Epithelial cell of prostate (primary cell): ENCODE measurements around the gene TAS2R60.
"Not testable (repeated sequence)": the region's sequence is repeated elsewhere in the genome, so short reads cannot be mapped to it uniquely, and the experiment has no call there.

ENCODE experiments used
- DNase-seq: peaks from one replicate; pipeline ENCODE4 v3.0.0-alpha.2; 2011; ENCODE audit warnings: low read depth, low spot score
- H3K27ac ChIP-seq: fragments of 450-650 bp; 2 replicates; pipeline ENCODE4 v1.5.1; 2017; ENCODE audit warnings: mild to moderate bottlenecking

TAS2R60 gene

DNA sequence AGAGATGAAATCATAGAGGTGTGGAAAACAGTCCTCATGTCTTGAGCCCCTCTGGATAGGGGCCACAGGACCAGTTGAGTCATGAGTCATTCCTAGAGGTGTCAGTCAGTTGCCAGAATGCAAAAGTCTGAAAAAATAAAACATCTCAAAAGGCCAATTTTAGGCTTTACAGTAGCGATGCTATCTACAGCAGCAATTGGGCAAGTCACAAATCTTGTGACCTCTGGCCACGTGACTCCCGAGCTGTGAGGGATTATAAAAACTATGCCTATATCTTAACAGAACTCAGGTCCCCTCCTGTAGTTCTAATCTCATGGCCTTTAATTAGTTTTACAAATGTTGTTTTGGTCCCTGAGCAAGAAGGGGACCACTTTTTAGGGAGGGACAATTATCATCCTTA lies 18.8 kb downstream of the TAS2R60 start:
- DNase-seq, result no peak
- no peak overlapping the region for H3K27ac ChIP-seq

DNA sequence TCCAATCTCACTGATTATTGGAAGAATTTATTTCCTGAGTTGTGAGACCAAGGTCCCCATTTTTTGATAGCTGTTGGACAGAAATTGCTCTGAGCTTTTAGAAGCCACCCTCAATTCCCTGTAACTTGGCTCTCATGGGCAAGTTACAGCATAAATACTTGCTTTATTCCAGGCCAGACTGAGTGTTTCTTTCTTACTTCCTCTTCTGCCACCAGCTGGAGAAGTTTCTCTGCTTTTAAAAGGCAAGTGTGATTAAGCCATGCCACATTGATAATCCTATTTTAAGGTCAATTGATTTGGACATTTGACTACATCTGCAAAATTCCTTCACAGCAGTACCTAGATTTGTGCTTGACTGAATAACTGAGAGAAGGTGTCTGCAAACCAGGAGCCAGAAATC lies 20.3 kb downstream of the TAS2R60 start:
- H3K27ac ChIP-seq, result no peak overlapping the region

DNA sequence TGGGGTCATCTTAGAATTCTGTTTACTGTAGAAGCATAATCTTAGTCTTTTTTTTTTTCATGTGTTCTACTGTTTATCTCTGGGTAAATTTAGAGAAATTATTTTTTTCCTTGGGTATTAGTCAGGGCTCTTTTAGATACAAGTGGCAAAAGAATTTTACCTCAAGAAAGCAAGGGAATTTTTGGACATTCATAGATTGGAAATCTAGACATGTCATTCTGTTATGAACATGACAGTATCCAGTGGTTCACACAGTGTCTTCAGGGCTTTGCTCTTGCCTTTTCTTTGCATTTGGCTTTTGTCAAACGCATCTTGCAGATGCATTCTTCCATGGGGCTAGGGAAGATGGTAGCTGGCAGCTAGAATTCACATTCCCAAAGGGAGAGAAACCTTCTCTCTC lies 20.7 kb downstream of the TAS2R60 start:
- H3K27ac ChIP-seq, result no peak overlapping the region
- DNase-seq, result no peak

More for the DNA sequence above, 20.3 kb downstream of the TAS2R60 start:
- DNase-seq, result no peak

DNA sequence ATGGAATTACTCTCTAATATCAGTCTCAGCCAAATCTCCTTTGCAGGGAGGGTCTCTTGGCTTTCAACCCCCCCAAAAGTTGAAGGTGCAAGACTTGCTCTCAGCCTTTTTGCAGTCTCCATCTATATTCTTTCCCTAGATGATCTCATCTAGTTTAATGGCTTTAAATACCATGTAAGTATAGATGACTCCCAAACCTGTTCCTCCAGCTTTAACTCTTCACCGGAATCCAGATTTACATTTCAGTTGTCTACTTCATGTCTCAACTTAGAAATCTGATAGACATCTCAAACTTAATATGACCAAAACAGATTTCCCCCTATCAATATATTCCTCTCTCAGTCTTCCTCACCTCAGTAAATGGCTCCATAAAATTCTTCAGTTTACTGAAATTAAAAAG lies 24.5 kb downstream of the TAS2R60 start:
- DNase-seq, result no peak
- H3K27ac ChIP-seq, result peak overlapping the region; percentile 18

DNA sequence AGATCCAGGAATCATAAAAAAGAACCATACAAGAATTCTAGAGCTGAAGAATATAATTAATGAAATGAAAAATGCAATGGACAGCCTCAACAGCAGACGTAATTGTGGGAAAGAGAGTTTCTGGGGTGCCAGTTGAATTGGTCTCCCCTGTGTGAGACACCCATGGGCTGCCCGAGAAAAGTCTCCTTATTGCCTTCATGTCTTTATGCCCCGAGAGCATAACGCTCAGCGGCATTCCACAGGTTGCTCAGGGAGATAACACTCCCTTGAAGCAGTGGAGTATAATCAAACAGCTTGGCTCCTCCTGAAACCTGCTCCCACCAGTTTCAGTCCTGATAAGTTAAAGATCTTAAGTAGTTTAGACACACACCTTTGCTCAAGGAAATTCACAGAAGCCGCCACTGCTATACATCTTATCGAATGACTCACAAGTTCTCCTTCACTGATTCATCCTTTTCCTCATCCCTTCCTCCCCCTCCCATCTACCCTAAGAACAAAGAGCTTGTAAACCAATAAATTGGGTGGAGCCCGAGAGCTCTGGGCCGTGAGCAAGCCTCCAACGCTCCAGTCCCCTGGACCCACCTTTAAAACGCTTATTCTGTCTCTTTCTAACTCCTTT lies 28.9 kb downstream of the TAS2R60 start:
- DNase-seq, result peak; percentile 79
- H3K27ac ChIP-seq, result peak overlapping the region; percentile 58

DNA sequence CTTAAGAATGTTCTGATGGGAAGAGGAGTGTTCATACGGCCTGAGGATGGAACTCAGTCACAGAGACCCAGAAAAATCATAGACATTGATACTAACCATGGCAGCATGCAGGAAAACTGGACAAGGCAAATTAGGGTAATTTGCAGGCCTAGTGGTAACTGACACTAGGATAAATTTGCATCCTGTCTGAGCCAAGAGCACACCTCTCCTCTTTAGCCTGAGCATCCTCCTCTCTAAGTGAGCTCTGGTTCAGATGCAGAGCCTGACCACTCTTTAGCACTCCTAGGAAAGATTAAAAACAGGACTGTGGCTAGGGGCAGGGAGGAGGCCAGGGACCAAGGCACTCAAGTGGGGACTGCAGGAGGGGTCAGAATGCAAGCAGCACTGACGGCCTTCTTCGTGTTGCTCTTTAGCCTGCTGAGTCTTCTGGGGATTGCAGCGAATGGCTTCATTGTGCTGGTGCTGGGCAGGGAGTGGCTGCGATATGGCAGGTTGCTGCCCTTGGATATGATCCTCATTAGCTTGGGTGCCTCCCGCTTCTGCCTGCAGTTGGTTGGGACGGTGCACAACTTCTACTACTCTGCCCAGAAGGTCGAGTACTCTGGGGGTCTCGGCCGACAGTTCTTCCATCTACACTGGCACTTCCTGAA lies 34.4 kb downstream of the TAS2R60 start, which contains the start of gene TAS2R41:
Gene TAS2R41, plus strand, starts transcription at position 373 of the 650 bp plus-strand sequence. Its CDS starts 0 bp downstream, at position 373.
- H3K27ac ChIP-seq, result no peak within 1 kb of the TSS
- no peak for DNase-seq

DNA sequence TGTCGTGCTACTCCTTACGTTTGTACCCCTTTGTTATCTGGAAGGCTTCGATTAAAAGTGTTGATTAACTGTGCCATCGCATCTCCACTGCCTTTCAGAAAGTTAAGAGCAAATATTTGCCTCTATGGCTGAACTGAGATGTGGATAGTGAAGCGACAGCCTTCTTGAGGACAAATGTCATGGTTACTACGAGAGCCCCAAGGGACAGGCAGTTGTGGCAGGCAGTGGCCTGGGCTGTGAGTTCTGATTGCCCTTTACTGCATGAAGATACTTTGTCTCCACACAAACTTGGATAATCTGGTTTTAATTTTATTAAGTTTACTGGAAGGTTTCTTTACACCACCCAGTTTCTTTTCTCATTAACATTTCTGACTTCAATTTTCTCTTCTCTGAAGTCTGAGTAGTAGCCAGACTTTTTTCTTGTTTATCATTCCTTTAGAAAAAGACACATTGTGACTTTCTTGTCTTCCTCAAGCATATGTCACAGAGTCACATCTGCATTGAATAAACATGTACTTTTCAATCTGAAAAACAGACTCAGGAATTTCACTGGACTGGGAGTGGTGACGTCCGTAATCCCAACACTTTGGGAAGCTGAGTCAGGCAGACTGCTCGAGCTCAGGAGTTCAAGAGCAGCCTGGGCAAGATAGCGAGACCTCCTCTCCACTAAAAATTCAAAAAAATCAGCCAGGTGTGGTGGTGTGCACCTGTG lies 36.0 kb downstream of the TAS2R60 start:
- DNase-seq, result no peak
- no peak overlapping the region for H3K27ac ChIP-seq

DNA sequence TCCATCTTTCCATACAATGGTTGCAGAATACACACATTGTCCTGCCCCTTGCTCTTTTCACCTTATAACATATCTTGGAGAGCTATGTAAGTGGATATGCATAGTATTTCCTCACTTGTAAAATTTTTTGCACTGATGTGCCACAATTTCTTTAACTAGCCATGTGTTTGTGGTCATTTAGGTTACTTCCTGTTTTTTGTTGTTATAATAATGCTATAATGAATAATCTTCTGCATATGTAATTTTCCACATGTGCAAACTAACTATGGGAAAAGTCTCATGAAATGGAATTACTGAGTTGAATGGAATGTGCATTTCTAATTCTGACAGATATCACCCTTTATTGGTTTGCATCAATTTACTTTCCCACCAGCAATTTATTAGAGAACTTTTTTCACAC lies 37.2 kb downstream of the TAS2R60 start:
- DNase-seq, result no peak
- no peak overlapping the region for H3K27ac ChIP-seq

DNA sequence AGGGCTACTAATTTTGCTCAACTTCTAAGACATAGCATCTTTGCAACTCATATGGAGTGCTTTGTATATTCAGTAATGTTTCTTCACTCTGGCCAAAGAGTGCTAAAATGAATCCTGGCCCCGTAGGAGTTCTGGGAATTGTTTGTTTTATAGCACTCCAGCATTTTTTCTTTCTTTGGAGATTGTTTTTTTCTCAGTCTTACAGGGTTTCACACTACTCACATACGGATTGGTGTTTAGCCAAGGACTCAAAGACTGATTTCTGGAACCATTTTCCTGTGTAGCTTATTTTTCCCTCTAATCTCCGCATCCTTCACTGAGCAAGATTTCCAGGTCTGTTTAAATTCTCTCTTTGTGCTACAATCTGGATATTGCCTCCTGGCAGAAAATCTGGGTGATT lies 40.9 kb downstream of the TAS2R60 start:
- no peak overlapping the region for H3K27ac ChIP-seq
- no peak for DNase-seq

DNA sequence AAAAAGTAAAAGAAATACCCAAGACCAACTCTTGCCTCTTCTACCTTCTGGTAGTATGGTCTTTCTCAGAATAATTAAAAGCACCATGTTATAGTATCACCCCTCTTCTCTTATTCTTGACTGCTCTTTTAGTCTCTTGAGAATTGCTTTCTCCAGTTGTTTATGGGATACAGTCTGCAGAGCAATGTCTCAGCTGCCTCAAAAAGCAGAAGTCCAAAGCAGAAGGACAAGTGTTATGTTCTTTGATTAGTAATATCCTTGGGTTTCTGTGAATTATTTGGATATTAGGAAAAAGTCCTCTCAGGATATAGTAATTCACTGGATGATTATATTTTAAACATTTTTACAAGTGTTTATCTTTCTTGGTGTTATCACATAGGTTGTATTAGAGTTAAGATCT lies 41.8 kb downstream of the TAS2R60 start:
- H3K27ac ChIP-seq, result no peak overlapping the region
- DNase-seq, result no peak

DNA sequence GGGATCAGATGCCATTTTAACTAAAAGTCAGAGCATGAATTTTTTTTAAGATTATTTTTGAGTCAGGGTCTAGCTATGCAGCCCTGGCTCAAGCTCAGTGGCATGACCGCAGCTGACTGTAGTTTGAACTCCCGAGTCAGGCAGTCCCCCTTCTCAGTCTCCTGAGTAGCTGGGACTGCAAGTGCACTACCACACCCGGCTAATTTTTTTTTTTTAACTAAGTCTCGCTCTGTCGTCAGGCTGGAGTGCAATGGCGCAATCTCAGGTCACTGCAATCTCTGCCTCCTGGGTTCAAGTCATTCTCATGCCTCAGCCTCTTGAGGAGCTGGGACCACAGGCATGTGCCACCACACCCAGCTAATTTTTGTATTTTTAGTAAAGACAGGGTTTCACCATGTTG lies 42.2 kb downstream of the TAS2R60 start:
- H3K27ac ChIP-seq, result no peak overlapping the region
- DNase-seq, result no peak

DNA sequence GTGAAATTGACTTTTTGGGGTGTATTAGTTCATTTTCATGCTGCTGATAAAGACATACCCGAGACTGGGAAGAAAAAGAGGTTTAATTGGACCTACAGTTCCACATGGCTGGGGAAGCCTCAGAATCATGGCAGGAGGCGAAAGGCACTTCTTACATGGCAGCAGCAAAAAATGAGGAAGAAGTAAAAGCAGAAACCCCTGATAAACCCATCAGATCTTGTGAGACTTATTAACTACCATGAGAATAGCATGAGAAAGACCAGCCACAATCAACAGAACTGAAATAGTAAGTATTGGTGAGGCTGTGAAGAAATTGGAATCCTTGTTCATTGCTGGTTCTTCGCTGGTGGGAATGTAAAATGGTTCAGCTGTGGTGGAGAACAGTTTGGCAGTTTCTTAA lies 43.0 kb downstream of the TAS2R60 start:
- DNase-seq, H3K27ac ChIP-seq: not testable (repeated sequence)

DNA sequence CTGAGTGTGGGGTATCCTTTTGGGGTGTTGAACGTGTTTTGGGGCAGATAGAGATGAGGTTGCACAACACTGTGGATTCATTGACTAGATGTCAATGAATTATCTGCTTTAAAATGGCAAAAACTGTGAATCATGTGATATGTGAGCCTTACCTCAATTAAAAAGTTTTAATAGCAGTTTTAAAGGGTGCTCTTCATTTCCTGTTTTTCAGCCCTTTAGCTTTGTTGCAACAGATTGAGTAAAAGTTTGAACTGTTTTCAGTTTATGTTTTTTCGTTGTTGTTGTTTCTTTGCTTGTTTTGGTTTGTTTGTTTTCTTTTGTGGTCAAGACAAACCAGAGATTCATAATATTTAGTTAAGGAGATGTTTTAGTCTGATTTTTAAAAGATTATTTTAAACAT lies 43.8 kb downstream of the TAS2R60 start:
- DNase-seq, result no peak
- H3K27ac ChIP-seq, result no peak overlapping the region

DNA sequence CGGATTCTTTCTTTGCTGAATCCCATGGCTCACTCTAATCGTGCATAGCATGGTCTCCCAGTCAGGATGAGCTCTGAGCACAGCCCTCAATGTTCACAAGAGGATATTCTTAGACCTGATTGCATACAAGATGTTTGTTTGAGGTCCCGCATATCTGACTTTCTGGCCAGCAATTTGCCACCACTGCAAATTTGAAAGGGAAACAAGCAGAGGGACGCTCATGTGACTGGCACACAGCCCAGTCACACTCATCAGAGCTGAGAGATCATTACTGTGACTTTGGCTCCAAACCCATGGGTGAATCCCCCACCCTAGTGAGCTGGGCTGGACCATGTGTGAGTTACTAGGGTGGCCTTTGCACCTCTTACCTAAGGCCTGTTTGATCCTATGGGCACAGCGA lies 44.3 kb downstream of the TAS2R60 start:
- no peak for DNase-seq
- no peak overlapping the region for H3K27ac ChIP-seq

DNA sequence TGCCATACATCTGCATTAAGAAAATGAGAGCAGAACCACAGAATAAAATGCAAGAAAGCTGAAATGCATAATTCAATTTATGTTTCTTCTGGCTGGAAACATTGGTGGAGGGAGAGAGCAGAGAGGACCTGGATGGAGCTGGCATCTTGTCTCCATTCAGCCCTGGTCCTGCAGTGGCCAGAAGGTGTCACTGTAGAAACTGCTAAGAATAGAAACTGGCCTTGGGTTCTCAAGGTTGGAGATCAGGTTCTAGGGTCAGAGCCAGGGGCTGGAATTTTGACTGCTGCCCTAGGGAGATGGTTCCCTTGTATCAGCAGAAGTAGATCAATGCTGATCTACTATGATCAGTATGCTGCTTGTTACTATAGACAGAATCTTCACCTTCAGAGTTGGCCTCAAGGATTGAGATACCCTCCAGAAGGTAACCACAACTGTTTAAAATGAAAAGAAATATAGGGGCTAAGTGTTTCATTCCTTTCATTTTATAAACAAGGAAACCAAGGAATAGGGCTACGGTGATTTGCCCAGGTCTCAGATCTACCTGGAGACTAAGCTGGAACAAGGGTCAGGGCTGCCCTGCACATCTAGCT lies 47.6 kb downstream of the TAS2R60 start:
- no peak overlapping the region for H3K27ac ChIP-seq
- DNase-seq, result no peak

DNA sequence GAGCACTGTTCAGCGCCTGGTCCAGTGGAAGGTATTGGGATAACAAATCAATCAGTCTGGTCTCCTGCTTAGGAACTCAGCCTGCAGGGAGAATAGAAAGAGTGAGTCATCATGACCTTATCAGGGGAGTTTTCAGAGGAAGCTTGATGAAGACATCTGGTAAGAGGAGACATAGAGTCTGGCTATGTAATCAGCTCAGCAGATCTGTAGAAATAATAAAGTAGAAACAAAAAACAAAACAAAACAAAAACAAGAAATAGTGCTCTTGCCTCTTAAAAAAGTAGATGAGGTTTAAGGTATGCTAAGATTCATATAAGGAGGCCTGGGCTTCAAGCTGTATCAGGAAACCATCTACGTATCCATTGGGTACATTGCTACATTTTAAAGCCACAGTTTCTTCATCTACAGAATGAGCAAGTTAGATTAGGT lies 48.8 kb downstream of the TAS2R60 start:
- H3K27ac ChIP-seq, result no peak overlapping the region

DNA sequence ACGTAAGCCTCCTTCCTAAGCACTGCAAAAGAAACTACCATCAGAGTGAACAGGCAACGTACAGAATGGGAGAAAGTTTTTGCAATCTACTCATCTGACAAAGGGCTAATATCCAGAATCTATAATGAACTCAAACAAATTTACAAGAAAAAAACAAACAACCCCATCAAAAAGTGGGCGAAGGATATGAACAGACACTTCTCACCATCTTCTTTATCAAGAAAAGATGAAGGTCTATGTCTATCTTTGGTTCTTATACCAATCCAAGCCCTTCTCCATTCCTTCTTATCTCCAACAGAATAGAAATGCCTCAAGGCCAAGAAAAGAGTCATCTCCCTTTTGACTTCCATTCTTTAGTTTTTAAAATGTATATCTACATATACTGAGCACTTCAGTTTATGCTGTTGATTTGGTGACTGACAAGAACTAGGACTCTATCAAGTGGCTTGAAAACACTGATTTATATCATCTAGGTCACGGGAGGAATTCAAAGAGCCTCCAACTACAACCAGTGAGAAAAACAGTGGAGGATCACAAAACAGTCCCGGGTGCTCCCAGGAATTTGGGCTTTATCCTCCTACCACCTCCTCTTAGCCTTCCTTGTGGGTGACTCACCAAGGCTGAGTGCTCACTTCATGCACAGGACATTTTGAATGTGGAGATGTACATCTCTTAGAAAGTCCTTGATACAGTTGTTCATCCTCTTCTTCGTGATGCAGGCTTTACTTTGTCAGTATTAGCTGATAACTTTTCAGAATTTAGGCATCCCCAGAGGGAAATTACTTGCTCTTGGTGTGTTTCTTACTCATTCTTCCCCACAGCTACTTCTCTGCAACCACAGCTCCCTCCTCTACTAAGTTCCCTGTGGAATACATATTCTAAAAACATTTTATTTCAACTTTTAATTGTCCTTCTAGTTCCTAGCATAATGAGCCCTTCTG lies 49.8 kb downstream of the TAS2R60 start:
- DNase-seq, result no peak
- no peak overlapping the region for H3K27ac ChIP-seq

More for the DNA sequence above, 48.8 kb downstream of the TAS2R60 start:
- peak; percentile 27 for DNase-seq

DNA sequence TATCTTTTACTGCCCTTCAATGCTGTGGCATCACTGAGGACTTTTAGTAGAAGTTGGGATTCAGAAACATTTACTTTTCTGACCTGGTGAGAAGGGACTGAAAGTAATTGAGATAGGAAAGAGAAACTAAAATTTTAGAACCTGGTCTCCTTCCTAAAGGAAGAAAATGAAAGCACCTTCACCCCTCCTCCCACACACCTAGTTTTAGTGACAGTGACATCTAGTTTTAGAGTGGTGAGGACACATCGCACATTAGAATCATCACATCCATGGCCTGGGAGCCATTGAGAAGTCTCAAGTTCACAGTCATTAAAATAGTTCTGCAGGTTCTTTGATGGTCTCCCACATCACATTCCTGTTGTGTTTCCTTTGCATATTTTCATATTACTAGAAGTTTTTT lies 50.5 kb downstream of the TAS2R60 start:
- DNase-seq, result no peak
- no peak overlapping the region for H3K27ac ChIP-seq
